H1 (cell line): Measurements from ENCODE around the gene NFASC. TPM values are rescaled to one million over a fixed set of nuclear protein-coding genes. Genes with fewer than 3 reads are reported as not detected.

Source experiments
- RNF2 ChIP-seq: fragments of 200-900, 300-1000 bp; sonication (generic); IDR thresholded peaks from 2 replicates; pipeline ENCODE4 v1.7.1; 2016; ENCODE audit warnings: borderline replicate concordance, low read depth, mild to moderate bottlenecking, antibody characterized with exemption, low read length; ENCODE audit not compliant: poor library complexity, severe bottlenecking; ENCODE audit errors: missing control alignments
- polyA plus RNA-seq, 7 experiments: library from polyadenylated mRNA; depleted of rRNA in 3 of 7; stranded (reverse) in 5 of 7; unstranded in 2 of 7; fragments of >200 nt in 5 of 7; fragments of 200-250 nt in 2 of 7; gene quantifications; 1 replicate in 5 of 7; 2 replicates in 1 of 7; 4 replicates in 1 of 7; pipeline versions ENCODE4 v1.2.1 to v1.2.3, GENCODE V29; 2011 to 2013; ENCODE audit warnings: missing spikeins in 2 of 7, mixed read lengths in 2 of 7
- total RNA-seq: library from RNA; stranded (reverse); fragmentation: NEBNext Ultra II Directional; extraction: Animal tissue kit (Norgen Biotek cat#: 25700); gene quantifications from 2 replicates; pipeline ENCODE4 v1.2.1, GENCODE V29; 2021

The NFASC gene
- total and polyA plus RNA-seq, 2 of the 8 experiments (the other 6 are each of a cell fraction or from before 2014, with no cell fraction given): 5.0 to 15.2 TPM

DNA sequence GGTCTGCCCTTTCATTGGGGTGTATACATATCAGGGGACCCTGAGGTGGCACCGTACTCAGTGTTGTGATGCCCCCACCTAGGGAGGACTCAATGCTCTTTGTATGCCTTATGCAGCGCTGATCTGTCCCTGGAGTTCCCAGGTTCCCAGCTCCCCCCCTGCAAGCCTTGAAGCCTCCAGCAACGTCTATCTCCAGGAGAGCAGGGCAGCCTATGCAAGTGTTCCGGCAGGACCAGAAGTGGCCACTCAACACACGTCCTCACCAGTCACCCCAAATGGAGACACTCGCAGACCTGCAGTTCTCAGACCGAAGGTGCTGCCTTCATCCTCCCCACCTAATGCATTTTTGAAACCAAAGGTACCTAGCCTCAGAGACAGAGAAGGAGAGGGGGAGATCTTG, 147.1 kb downstream of the NFASC start (continued):
- TF ChIP-seq RNF2: no peak
